Adrenal gland (tissue), 5 donors: ENCODE measurements around the gene NOS3.

Experiments
- CTCF ChIP-seq, 6 experiments: fragments of 450-650 bp in 4 of 6; fragments of 200-600 bp in 2 of 6; sonication (generic) in 1 of 6; IDR thresholded peaks; 1 replicate in 5 of 6; 2 replicates in 1 of 6; pipeline versions ENCODE4 v1.5.1 to v1.8.0; 2016 to 2021; ENCODE audit warnings: antibody characterized with exemption in 6 of 6, mild to moderate bottlenecking in 2 of 6, moderate library complexity in 1 of 6
- POLR2A ChIP-seq, 2 donors: fragments of 450-650 bp; IDR thresholded peaks; one replicate each; pipeline ENCODE4 v1.6.1; 2017; ENCODE audit warnings: antibody characterized with exemption in 2 of 2, mild to moderate bottlenecking in 2 of 2, moderate library complexity in 1 of 2
- donor health status: DM: no; HTN: no; CAD: no.

- TF ChIP-seq POLR2A (IDR thresholded peaks at IDR 0.05), result no peak
- TF ChIP-seq CTCF (IDR thresholded peaks at IDR 0.05), result no peak
Measured at GRCh38 chr7:150976529-150977381, 14.1 kb upstream of the NOS3 start.
